ENCODE data around the gene MCM6.
A peak's percentile ranks its signal among the peaks of the same experiment; 100 is the strongest.

The MCM6 gene

DNA sequence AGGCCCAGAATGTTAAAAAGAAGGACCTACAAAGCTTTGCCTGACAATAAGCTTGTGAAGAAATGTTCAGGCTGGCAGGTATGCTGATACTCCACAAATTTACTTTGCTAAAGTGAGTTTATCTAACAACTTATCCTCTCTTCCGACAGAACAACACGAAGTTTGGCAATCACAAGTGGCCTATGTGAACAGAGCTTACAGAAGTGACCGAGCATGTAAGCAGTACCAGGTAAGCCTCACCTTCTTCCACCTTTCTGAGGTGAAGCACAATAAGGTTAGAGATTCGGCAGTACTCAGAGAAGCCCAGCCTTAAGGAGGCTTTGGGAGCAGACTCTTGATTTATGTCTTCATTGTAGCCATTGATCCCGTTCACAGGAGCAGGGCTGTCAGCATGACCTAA is 30.2 kb downstream of the MCM6 start:
- no peak for DNase-seq (ENCODE audit: low read depth)
- H3K4me3 ChIP-seq (ENCODE audit: low read depth, low read length) = no peak overlapping the region
- no peak for TF ChIP-seq CTCF (IDR thresholded peaks at IDR 0.05; ENCODE audit: insufficient read depth, low read depth, low read length, missing control alignments)

- H3K4me3 ChIP-seq (ENCODE audit: low read depth, low read length) = no peak overlapping the region
- no peak for TF ChIP-seq CTCF (IDR thresholded peaks at IDR 0.05; ENCODE audit: insufficient read depth, low read depth, low read length, missing control alignments)
- no peak for DNase-seq (ENCODE audit: low read depth)
Measured at GRCh38 chr2:135845257-135845656, 31.0 kb downstream of the MCM6 start.

DNA sequence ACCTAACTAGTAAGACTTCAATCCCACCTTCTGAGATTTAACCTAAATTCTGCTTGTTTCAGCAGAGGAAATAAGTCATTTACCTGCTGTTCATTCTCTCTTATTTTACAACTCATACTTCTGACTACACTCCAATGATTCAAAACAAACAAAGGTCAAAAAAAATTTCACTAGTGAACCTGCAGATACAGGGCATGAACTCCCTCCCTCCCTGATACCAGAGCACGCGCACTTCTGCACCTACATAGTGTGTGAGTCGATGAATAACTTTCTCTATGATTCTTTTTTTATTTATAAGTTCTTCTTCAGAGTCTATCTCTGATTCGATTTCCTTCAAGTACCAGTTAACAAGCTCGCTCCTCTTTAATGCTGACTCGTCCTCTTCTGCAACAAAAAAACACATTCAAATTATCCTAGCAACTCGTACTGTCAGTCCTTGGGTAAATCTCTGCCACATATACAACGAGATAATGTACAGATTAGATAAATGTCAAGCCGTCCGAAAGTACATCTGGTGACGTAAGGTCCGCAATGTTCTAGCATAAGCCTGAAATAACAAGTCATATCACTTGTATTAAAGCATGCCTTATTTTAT is 31.8 kb downstream of the MCM6 start:
- no peak for TF ChIP-seq CTCF (IDR thresholded peaks at IDR 0.05; ENCODE audit: insufficient read depth, low read depth, low read length, missing control alignments)
- DNase-seq (ENCODE audit: low read depth) = no peak
- H3K4me3 ChIP-seq (ENCODE audit: low read depth, low read length) = no peak overlapping the region

GRCh38 chr2:135843671-135844070 is 32.6 kb downstream of the MCM6 start:
- TF ChIP-seq CTCF (IDR thresholded peaks at IDR 0.05; ENCODE audit: insufficient read depth, low read depth, low read length, missing control alignments) = no peak
- no peak overlapping the region for H3K4me3 ChIP-seq (ENCODE audit: low read depth, low read length)
- no peak for DNase-seq (ENCODE audit: low read depth)

DNA sequence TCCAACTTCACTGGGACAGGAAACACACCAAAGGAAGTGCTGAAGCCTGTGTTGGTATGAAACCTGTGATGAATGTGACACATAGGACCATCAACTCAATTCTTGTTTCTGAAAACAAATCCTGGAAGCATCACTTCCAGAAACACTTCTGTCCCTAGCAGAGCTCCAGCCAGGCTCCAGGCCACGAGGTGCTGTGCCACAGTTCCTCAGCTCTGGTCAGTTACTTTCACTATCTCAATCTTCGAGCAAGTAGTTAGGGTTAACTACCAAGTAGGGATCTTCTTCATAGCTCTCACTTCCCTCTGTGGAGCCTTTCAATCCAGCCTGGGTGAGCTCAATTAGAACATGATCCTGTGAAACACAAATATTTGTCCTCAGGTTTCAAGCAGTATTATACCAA is 35.6 kb downstream of the MCM6 start:
- no peak for TF ChIP-seq CTCF (IDR thresholded peaks at IDR 0.05; ENCODE audit: insufficient read depth, low read depth, low read length, missing control alignments)
- no peak overlapping the region for H3K4me3 ChIP-seq (ENCODE audit: low read depth, low read length)

GRCh38 chr2:135839713-135840112 is 36.5 kb downstream of the MCM6 start:
- H3K4me3 ChIP-seq (ENCODE audit: low read depth, low read length) = no peak overlapping the region
- no peak for TF ChIP-seq CTCF (IDR thresholded peaks at IDR 0.05; ENCODE audit: insufficient read depth, low read depth, low read length, missing control alignments)
- no peak for DNase-seq (ENCODE audit: low read depth)

More for the DNA sequence above, 35.6 kb downstream of the MCM6 start:
- DNase-seq (ENCODE audit: low read depth) = peak; percentile 17

- H3K4me3 ChIP-seq (ENCODE audit: low read depth, low read length) = no peak overlapping the region
- TF ChIP-seq CTCF (IDR thresholded peaks at IDR 0.05; ENCODE audit: insufficient read depth, low read depth, low read length, missing control alignments) = no peak
- DNase-seq (ENCODE audit: low read depth) = no peak
Measured at GRCh38 chr2:135838502-135838901, 37.7 kb downstream of the MCM6 start.
